K562 (cell line): Measurements from ENCODE around the gene SOCS6.

Experiments
- CBFB ChIP-seq: sonication (generic); formaldehyde crosslinking; IDR thresholded peaks from 2 replicates; pipeline ENCODE4 v1.4.0; 2020; ENCODE audit warnings: mild to moderate bottlenecking, missing genetic modification reagents
- FOXP1 ChIP-seq: sonication (generic); formaldehyde crosslinking; IDR thresholded peaks from 2 replicates; pipeline ENCODE4 v1.8.0; 2022; ENCODE audit warnings: mild to moderate bottlenecking, missing genetic modification reagents
- POLR2AphosphoS5 ChIP-seq: IDR thresholded peaks from 2 replicates; pipeline ENCODE4 v1.6.1; 2011; ENCODE audit warnings: mild to moderate bottlenecking, low read depth, low read length, moderate library complexity; ENCODE audit not compliant: control insufficient read depth, insufficient read depth
- ZNF146 ChIP-seq: IDR thresholded peaks from one replicate; pipeline ENCODE4 v1.6.1; 2018; ENCODE audit warnings: missing compliant biosample characterization; ENCODE audit not compliant: unreplicated experiment
- TF ChIP-seq, protein P1 (sequence below): sonication (generic); formaldehyde crosslinking; IDR thresholded peaks from 2 replicates; pipeline ENCODE4 v1.8.1; 2022; ENCODE audit warnings: missing genetic modification reagents

DNA sequence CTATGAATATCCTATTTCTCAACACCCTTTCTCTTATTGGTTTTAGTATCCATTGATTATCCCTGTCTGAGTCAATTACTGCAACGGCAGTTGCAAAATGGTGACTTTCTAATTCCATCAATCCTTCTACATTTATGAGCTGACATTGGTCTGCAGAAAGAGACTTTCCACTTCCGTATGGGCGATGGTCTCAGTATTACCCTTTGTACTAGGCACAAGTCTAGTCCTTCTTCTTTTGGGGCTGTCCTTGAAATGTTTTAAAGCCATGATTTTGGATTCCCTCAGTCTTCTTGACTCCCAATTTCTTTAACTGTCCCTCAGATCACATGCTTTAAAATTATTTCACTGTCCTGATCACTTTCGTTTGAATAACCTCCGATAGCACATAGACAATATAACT, 32.7 kb upstream of the SOCS6 start:
- TF ChIP-seq, protein P1, sequence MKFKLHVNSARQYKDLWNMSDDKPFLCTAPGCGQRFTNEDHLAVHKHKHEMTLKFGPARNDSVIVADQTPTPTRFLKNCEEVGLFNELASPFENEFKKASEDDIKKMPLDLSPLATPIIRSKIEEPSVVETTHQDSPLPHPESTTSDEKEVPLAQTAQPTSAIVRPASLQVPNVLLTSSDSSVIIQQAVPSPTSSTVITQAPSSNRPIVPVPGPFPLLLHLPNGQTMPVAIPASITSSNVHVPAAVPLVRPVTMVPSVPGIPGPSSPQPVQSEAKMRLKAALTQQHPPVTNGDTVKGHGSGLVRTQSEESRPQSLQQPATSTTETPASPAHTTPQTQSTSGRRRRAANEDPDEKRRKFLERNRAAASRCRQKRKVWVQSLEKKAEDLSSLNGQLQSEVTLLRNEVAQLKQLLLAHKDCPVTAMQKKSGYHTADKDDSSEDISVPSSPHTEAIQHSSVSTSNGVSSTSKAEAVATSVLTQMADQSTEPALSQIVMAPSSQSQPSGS (CRISPR knock-in tag): no peak
- TF ChIP-seq POLR2AphosphoS5 (no peak), ZNF146 (no peak), CBFB (CRISPR knock-in tag) (no peak), FOXP1 (no peak)
